ENCODE results near the gene SNAPC3. TPM values are rescaled to one million over a fixed set of nuclear protein-coding genes. Genes with fewer than 3 reads are reported as not detected.
A peak's percentile ranks its signal among the peaks of the same experiment; 100 is the strongest.

The SNAPC3 gene
- total RNA-seq, result 10 to 100 TPM; 23.6 to 75.5 TPM
- 10 to 100 TPM; 10.9 to 11.8 TPM for polyA plus RNA-seq
- long read RNA-seq, donor 1, full-length matches to known transcripts, result 18 of 197 reads
- long read RNA-seq, donor 1, partial matches to known transcripts, result 165 of 197 reads
- long read RNA-seq, donor 1, other reads (novel, unspliced or antisense), result 14 of 197 reads
- long read RNA-seq, donor 2, full-length matches to known transcripts, result 5 of 109 reads
- long read RNA-seq, donor 2, partial matches to known transcripts, result 104 of 109 reads
- long read RNA-seq, donor 2, other reads (novel, unspliced or antisense), result 0 of 109 reads
- long read RNA-seq, donor 3, full-length matches to known transcripts, result 5 of 5 reads
- long read RNA-seq, donor 3, partial matches to known transcripts, result 0 of 5 reads
- long read RNA-seq, donor 3, other reads (novel, unspliced or antisense), result 0 of 5 reads
- long read RNA-seq, donor 4, partial matches to known transcripts, result 150 of 163 reads
- long read RNA-seq, donor 4, other reads (novel, unspliced or antisense), result 12 of 163 reads
- long read RNA-seq, donor 5, full-length matches to known transcripts, result 23 of 337 reads
- long read RNA-seq, donor 5, partial matches to known transcripts, result 306 of 337 reads
- long read RNA-seq, donor 5, other reads (novel, unspliced or antisense), result 8 of 337 reads

DNA sequence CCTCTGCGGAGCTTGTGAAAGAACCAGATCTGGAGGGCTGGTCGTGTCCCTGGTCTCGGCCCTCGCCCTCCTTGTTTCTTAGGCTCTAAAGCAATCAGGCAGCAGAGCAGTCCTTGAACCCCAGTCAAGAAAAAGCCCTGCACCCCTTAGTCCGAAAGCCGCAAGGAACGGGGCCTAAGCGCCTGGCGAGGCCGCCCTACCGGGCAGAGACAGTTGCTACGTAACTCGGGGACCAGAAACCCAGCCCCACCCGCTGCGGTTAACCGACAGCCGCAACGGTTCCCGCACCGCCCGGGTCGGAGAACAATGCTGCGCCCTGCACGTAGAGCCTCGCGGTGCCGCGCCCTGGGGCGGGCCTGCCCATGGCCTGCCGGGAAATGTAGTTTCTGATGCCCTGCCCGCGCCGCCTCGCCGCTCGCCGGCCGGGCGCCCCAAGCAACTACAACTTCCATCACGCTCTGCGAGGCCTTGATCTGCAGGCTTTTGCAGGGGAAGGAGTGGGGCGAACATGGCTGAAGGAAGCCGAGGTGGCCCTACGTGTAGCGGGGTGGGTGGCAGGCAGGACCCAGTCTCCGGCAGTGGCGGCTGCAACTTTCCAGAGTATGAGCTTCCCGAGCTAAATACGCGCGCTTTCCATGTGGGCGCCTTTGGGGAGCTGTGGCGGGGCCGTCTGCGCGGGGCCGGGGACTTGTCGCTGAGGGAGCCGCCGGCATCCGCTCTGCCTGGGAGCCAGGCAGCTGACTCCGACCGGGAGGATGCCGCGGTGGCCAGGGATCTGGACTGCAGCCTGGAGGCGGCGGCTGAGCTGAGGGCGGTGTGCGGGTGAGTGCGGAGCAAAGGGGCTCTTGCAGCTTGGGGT lies at the start of gene SNAPC3:
TSS of gene SNAPC3 (plus strand) at position 505 of the 859 bp plus-strand sequence. CDS start at position 509, 4 bp downstream.
- H3K9me3 ChIP-seq (ENCODE audit: control insufficient read depth in 4 of 4, insufficient read depth in 3 of 4, low read length in 3 of 4), result no peaks in the 10 kb centered on the region
- H3K9ac ChIP-seq (ENCODE audit: insufficient read depth in 1 of 2, low read length in 2 of 2), result peak within 1 kb of the TSS; percentile 95 to 98
- WGBS, 2 donors, result 0% methylated on average over 64 to 70 of the region's 70 CpGs
- peak within 1 kb of the TSS; percentile 78 to 95 for H3K27ac ChIP-seq (ENCODE audit: low read depth in 1 of 2, low read length in 1 of 2)
- TF ChIP-seq, protein P1, sequence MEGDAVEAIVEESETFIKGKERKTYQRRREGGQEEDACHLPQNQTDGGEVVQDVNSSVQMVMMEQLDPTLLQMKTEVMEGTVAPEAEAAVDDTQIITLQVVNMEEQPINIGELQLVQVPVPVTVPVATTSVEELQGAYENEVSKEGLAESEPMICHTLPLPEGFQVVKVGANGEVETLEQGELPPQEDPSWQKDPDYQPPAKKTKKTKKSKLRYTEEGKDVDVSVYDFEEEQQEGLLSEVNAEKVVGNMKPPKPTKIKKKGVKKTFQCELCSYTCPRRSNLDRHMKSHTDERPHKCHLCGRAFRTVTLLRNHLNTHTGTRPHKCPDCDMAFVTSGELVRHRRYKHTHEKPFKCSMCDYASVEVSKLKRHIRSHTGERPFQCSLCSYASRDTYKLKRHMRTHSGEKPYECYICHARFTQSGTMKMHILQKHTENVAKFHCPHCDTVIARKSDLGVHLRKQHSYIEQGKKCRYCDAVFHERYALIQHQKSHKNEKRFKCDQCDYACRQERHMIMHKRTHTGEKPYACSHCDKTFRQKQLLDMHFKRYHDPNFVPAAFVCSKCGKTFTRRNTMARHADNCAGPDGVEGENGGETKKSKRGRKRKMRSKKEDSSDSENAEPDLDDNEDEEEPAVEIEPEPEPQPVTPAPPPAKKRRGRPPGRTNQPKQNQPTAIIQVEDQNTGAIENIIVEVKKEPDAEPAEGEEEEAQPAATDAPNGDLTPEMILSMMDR (IDR thresholded peaks at IDR 0.05; ENCODE audit: control extremely low read depth, extremely low read depth), result no peak
- peaks cover 0 to 22% (median 10%) of the 10 kb centered on the region in 4 donors for H3K36me3 ChIP-seq (ENCODE audit: control insufficient read depth in 4 of 4, insufficient read depth in 4 of 4, low read length in 4 of 4)
- no peaks in the 10 kb centered on the region for H3K27me3 ChIP-seq (ENCODE audit: control insufficient read depth in 3 of 3, insufficient read depth in 3 of 3, low read length in 2 of 3)
- H3K4me1 ChIP-seq (ENCODE audit: control insufficient read depth in 5 of 5, insufficient read depth in 5 of 5, low read length in 5 of 5), result peaks cover 0 to 32% (median 9%) of the 10 kb centered on the region in 5 donors
- peak within 1 kb of the TSS; percentile 76 for H3K4me3 ChIP-seq
- DNase-seq (peak; percentile 96 to 98 (median 97)), ATAC-seq (ENCODE audit: insufficient read depth, low FRiP score) (peak; percentile 100)

DNA sequence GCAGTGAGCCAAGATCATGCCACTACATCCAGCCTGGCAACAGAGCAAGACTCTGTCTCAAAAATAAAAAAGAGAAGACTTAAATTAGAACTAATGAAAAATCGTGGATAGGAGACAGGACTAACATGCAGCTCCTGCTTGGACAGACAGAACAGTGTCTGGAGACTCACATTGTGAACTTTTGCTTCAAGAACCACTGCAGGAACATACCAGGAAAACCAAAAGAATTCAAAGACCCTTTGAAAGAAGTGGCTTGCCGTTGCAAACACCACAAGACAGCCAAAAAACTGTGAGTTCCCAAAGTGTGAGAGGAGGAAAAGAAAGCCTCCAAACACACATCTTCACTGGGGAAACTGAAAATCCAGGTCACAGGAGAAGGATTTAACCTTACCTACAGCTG lies 48.8 kb upstream of the SNAPC3 start:
- H3K9ac ChIP-seq (ENCODE audit: insufficient read depth in 1 of 2, low read length in 2 of 2), result peak overlapping the region in 1 of 2 donors; percentile 56
- WGBS, 2 donors, result 48 to 77% methylated on average over 2 of the region's 2 CpGs
- no peaks in the 10 kb centered on the region for H3K36me3 ChIP-seq (ENCODE audit: control insufficient read depth in 4 of 4, insufficient read depth in 4 of 4, low read length in 4 of 4)
- peak in 2 of 3 donors; percentile 46 for DNase-seq
- H3K27me3 ChIP-seq (ENCODE audit: control insufficient read depth in 3 of 3, insufficient read depth in 3 of 3, low read length in 2 of 3), result no peaks in the 10 kb centered on the region
- peaks cover 0 to 7% (median 0%) of the 10 kb centered on the region in 4 donors for H3K9me3 ChIP-seq (ENCODE audit: control insufficient read depth in 4 of 4, insufficient read depth in 3 of 4, low read length in 3 of 4)
- ATAC-seq (ENCODE audit: insufficient read depth, low FRiP score), result no peak
- H3K4me1 ChIP-seq (ENCODE audit: control insufficient read depth in 5 of 5, insufficient read depth in 5 of 5, low read length in 5 of 5), result peaks cover 0 to 65% (median 15%) of the 10 kb centered on the region in 5 donors
- TF ChIP-seq, protein P1 (IDR thresholded peaks at IDR 0.05; ENCODE audit: control extremely low read depth, extremely low read depth), result no peak
- no peak overlapping the region for H3K4me3 ChIP-seq
- no peak overlapping the region for H3K27ac ChIP-seq (ENCODE audit: low read depth in 1 of 2, low read length in 1 of 2)

DNA sequence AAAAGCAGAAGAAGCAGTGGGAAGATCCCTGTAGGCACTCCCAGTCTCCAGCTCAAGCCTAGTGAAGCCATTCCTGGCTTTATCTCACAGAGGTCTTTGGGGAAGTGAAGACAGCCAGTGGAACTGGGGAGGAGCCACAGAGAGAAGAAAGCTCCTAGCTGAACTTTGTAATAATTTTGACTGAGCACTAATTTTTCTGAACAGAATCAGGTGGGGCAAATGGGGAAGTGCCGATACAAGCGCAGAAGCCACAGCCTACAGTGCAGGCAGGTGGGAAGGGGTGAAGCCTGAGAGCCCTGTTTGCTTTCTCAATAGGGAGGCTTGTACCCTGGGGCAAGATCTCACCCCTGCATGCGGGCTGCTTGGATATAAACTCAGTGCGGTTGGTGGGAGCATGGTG lies 48.4 kb upstream of the SNAPC3 start:
- no peak for DNase-seq
- Histone ChIP-seq H3K4me3 (no peak overlapping the region), H3K4me1 (ENCODE audit: control insufficient read depth in 5 of 5, insufficient read depth in 5 of 5, low read length in 5 of 5) (peaks cover 0 to 63% (median 15%) of the 10 kb centered on the region in 5 donors), H3K27me3 (ENCODE audit: control insufficient read depth in 3 of 3, insufficient read depth in 3 of 3, low read length in 2 of 3) (no peaks in the 10 kb centered on the region), H3K9me3 (ENCODE audit: control insufficient read depth in 4 of 4, insufficient read depth in 3 of 4, low read length in 3 of 4) (peaks cover 0 to 7% (median 0%) of the 10 kb centered on the region in 4 donors), H3K9ac (ENCODE audit: insufficient read depth in 1 of 2, low read length in 2 of 2) (no peak overlapping the region), H3K36me3 (ENCODE audit: control insufficient read depth in 4 of 4, insufficient read depth in 4 of 4, low read length in 4 of 4) (no peaks in the 10 kb centered on the region), H3K27ac (ENCODE audit: low read depth in 1 of 2, low read length in 1 of 2) (no peak overlapping the region)
- no peak for ATAC-seq (ENCODE audit: insufficient read depth, low FRiP score)
- WGBS, 2 donors, result 68 to 87% methylated on average over 4 of the region's 4 CpGs
- TF ChIP-seq, protein P1 (IDR thresholded peaks at IDR 0.05; ENCODE audit: control extremely low read depth, extremely low read depth), result no peak

All from lung (tissue), 16 donors.